Kidney epithelial cell (primary cell): Measurements from ENCODE around the gene ERC1. TPM values are rescaled to one million over a fixed set of nuclear protein-coding genes. Genes with fewer than 3 reads are reported as not detected.
"Not testable (repeated sequence)": the region's sequence is repeated elsewhere in the genome, so short reads cannot be mapped to it uniquely, and the experiment has no call there.

Experiments used
- DNase-seq: peaks from one replicate; pipeline ENCODE4 v3.0.0-alpha.2; 2010; ENCODE audit warnings: low read depth
- H3K27me3 ChIP-seq: 2 replicates; pipeline ENCODE4 v1.6.0; 2011; ENCODE audit warnings: low read length; ENCODE audit not compliant: control insufficient read depth, insufficient read depth
- H3K36me3 ChIP-seq: 2 replicates; pipeline ENCODE4 v1.5.1; 2011; ENCODE audit warnings: low read length; ENCODE audit not compliant: control insufficient read depth, insufficient read depth
- H3K4me3 ChIP-seq: 2 replicates; pipeline ENCODE4 v1.5.1; 2011; ENCODE audit warnings: low read depth, mild to moderate bottlenecking, control low read depth, low read length
- CTCF ChIP-seq: IDR thresholded peaks from 2 replicates; pipeline ENCODE4 v1.5.1; 2011; ENCODE audit warnings: mild to moderate bottlenecking, moderate library complexity, low read length, control low read depth, inconsistent platforms; ENCODE audit not compliant: insufficient read depth, poor library complexity, severe bottlenecking
- total RNA-seq: library from RNA; depleted of rRNA; stranded (reverse); fragments of >200 nt; gene quantifications from 2 replicates; pipeline ENCODE4 v1.2.3, GENCODE V29; 2015

ERC1 gene
- total RNA-seq, 1 donor from 2014 or later = 16.4 TPM

GRCh38 chr12:996881-997280 lies 5.9 kb downstream of the ERC1 start:
- no peaks in the 10 kb centered on the region for H3K36me3 ChIP-seq
- no peak for TF ChIP-seq CTCF
- H3K27me3 ChIP-seq = no peaks in the 10 kb centered on the region
- DNase-seq = no peak
- no peak overlapping the region for H3K4me3 ChIP-seq

- Histone ChIP-seq H3K27me3 (no peaks in the 10 kb centered on the region), H3K36me3 (no peaks in the 10 kb centered on the region), H3K4me3 (no peak overlapping the region)
- no peak for DNase-seq
- TF ChIP-seq CTCF = no peak
Measured at GRCh38 chr12:997505-997904, 6.5 kb downstream of the ERC1 start.

- DNase-seq = no peak
- no peaks in the 10 kb centered on the region for H3K27me3 ChIP-seq
- no peak for TF ChIP-seq CTCF
- no peaks in the 10 kb centered on the region for H3K36me3 ChIP-seq
- H3K4me3 ChIP-seq = no peak overlapping the region
Measured at GRCh38 chr12:998020-998874, 7.2 kb downstream of the ERC1 start.

GRCh38 chr12:999736-1000135 lies 8.7 kb downstream of the ERC1 start:
- H3K36me3 ChIP-seq, H3K4me3 ChIP-seq, H3K27me3 ChIP-seq, DNase-seq: not testable (repeated sequence)

- no peaks in the 10 kb centered on the region for H3K36me3 ChIP-seq
- no peak for TF ChIP-seq CTCF
- no peaks in the 10 kb centered on the region for H3K27me3 ChIP-seq
- no peak overlapping the region for H3K4me3 ChIP-seq
- DNase-seq = no peak
Measured at GRCh38 chr12:1001507-1001906, 10.5 kb downstream of the ERC1 start.

GRCh38 chr12:1003600-1004271 lies 12.7 kb downstream of the ERC1 start:
- H3K4me3 ChIP-seq = no peak overlapping the region
- H3K27me3 ChIP-seq = no peaks in the 10 kb centered on the region
- H3K36me3 ChIP-seq = no peaks in the 10 kb centered on the region
- TF ChIP-seq CTCF = no peak
- DNase-seq = no peak
